Gastroesophageal sphincter (tissue), 4 donors: Measurements from ENCODE around the gene ZNF764. TPM values are rescaled to one million over a fixed set of nuclear protein-coding genes. Genes with fewer than 3 reads are reported as not detected.

Experiments used
- ATAC-seq: fragments of 150-250 bp; one replicate; pipeline ENCODE4 v1.9.1; 2016; ENCODE audit warnings: mild to moderate bottlenecking, moderate library complexity
- H3K27ac ChIP-seq, 4 donors: fragments of 200-600 bp; sonication (generic) in 3 of 4; 1 replicate in 3 of 4; 2 replicates in 1 of 4; pipeline ENCODE4 v1.5.1; 2016 to 2019
- H3K27me3 ChIP-seq: fragments of 200-600 bp; sonication (generic); one replicate; pipeline ENCODE4 v1.5.1; 2019
- H3K36me3 ChIP-seq, 2 donors: fragments of 200-600 bp; sonication (generic); one replicate each; pipeline ENCODE4 v1.5.1; 2019; ENCODE audit warnings: control low read depth in 1 of 2
- H3K4me1 ChIP-seq, 3 donors: fragments of 200-600 bp; sonication (generic); 1 replicate in 2 of 3; 2 replicates in 1 of 3; pipeline ENCODE4 v1.5.1; 2016 to 2019; ENCODE audit warnings: control low read depth in 2 of 3
- H3K4me3 ChIP-seq, 2 donors: fragments of 200-600 bp; sonication (generic); one replicate each; pipeline ENCODE4 v1.5.1; 2019; ENCODE audit warnings: mild to moderate bottlenecking in 1 of 2, moderate library complexity in 1 of 2
- H3K9me3 ChIP-seq, 3 donors: fragments of 200-600 bp; sonication (generic); one replicate each; pipeline ENCODE4 v1.5.1; 2017 to 2019; ENCODE audit warnings: control low read depth in 2 of 3
- CTCF ChIP-seq, 4 experiments: fragments of 200-600 bp in 2 of 4; fragments of 450-650 bp in 2 of 4; sonication (generic) in 1 of 4; IDR thresholded peaks; one replicate each; pipeline ENCODE4 v1.5.1; 2017 to 2019; ENCODE audit warnings: antibody characterized with exemption in 4 of 4, mild to moderate bottlenecking in 2 of 4, moderate library complexity in 2 of 4
- EP300 ChIP-seq: sonication (generic); formaldehyde crosslinking; IDR thresholded peaks from one replicate; pipeline ENCODE4 v1.6.1; 2017; ENCODE audit warnings: antibody characterized with exemption, mild to moderate bottlenecking
- POLR2A ChIP-seq, 2 donors: fragments of 450-650 bp; IDR thresholded peaks; one replicate each; pipeline ENCODE4 v1.6.1; 2017; ENCODE audit warnings: antibody characterized with exemption in 2 of 2, mild to moderate bottlenecking in 2 of 2, moderate library complexity in 1 of 2
- POLR2AphosphoS5 ChIP-seq: sonication (generic); formaldehyde crosslinking; IDR thresholded peaks from one replicate; pipeline ENCODE4 v1.6.1; 2017; ENCODE audit warnings: antibody characterized with exemption
- WGBS, 2 donors: methylation state at CpG; one replicate each; pipeline ENCODE4 v1.1.5; 2018; ENCODE audit warnings: low coverage in 1 of 2; 5-methylcytosine and 5-hydroxymethylcytosine counted together
- small RNA-seq, 4 donors: library from RNA; depleted of rRNA; stranded (forward); fragments of <200 nt; gene quantifications; one replicate each; pipeline ENCODE3, GENCODE V24; 2016
- total RNA-seq, 4 donors: library from RNA; depleted of rRNA; stranded (reverse); fragments of >200 nt; gene quantifications; one replicate each; pipeline ENCODE4 v1.1.0, GENCODE V29; 2016

Gene ZNF764
- total RNA-seq, 4 donors from 2014 or later, result 6.3 to 13.1 (median 9.3) TPM

DNA sequence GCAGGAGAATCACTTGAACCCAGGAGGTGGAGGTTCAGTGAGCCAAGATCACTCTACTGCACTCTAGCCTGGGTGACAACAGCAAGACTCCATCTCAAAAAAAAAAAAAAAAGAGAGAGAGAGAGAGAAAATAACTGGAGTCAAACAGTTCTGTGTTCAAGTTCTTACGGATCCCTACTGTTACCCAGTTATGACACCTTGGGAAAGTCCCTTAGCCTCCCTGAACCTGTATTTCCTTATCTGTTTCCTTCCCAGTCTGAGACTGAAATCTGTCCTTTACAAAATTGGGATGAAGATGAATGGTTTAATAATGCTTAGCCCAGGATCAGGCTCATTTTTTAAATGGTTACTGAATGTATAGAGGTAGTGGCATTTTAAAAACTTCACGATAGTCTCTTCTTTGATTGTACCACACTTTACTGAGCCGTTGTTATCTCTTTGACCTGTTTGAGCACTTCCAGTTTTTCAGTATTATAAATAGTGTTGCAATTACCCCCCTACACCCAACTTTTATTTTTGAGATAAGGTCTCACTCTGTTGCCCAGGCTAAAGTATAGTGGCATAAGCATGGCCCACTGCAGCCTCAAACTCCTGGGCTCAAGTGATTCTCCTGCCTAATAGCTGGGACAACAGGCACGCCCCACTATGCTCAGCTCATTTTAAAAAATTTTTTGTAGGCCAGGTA, 49.0 kb downstream of the ZNF764 start:
- WGBS, 2 donors, result 62 to 87% methylated on average over 3 to 4 of the region's 4 CpGs
- no peak overlapping the region for H3K27ac ChIP-seq

More for the DNA sequence above, 49.0 kb downstream of the ZNF764 start:
- H3K27me3 ChIP-seq, result no peaks in the 10 kb centered on the region
- TF ChIP-seq POLR2AphosphoS5 (no peak), EP300 (no peak), POLR2A (IDR thresholded peaks at IDR 0.05) (no peak), CTCF (IDR thresholded peaks at IDR 0.05) (no peak)
- ATAC-seq, result no peak
- H3K36me3 ChIP-seq, result no peaks in the 10 kb centered on the region
- H3K4me1 ChIP-seq, result no peaks in the 10 kb centered on the region
- H3K4me3 ChIP-seq, result no peak overlapping the region
- H3K9me3 ChIP-seq, result no peaks in the 10 kb centered on the region

Small RNA genes lying within 50 kb of the gene (small RNA-seq; reads per million reads assigned to genes)
- gene AC093249.4 (0 reads per million in 4 donors), gene MIR4518 (0 reads per million in 4 donors)

Other genes with a start within 250 kb of the ZNF764 start
- 10 to 100 TPM; 43.1 to 68.1 (median 54.3) TPM for gene CD2BP2, start 203.1 kb downstream of the ZNF764 start, total RNA-seq
- 10 to 100 TPM; 17.1 to 40.9 (median 20.4) TPM for gene TBC1D10B, start 187.9 kb downstream of the ZNF764 start, total RNA-seq
- not detected for gene MYL11, start 183.6 kb downstream of the ZNF764 start, total RNA-seq
- gene SEPTIN1, start 175.8 kb downstream of the ZNF764 start, total RNA-seq, result 1 to 10 TPM in 2 of 4 donors, under 1 TPM in 2; 0.59 to 2.2 (median 1.2) TPM
- gene ZNF48, start 163.0 kb downstream of the ZNF764 start, total RNA-seq, result 10 to 100 TPM in 3 of 4 donors, 1 to 10 TPM in 1; 7.9 to 17.5 (median 12.2) TPM
- 10 to 100 TPM; 17.6 to 29.3 (median 19.5) TPM for gene ZNF771, start 150.8 kb downstream of the ZNF764 start, total RNA-seq
- gene DCTPP1, start 128.3 kb downstream of the ZNF764 start, total RNA-seq, result 10 to 100 TPM; 10.9 to 17.4 (median 13.8) TPM
- 10 to 100 TPM; 21.6 to 36.1 (median 25.2) TPM for gene SEPHS2, start 112.5 kb downstream of the ZNF764 start, total RNA-seq
- gene ITGAL, start 85.6 kb downstream of the ZNF764 start, total RNA-seq, result 1 to 10 TPM in 2 of 4 donors, under 1 TPM in 2; 0.30 to 4.2 (median 0.97) TPM
- gene ZNF768, start 31.8 kb downstream of the ZNF764 start, total RNA-seq, result 10 to 100 TPM; 41.3 to 87.8 (median 50.9) TPM
- gene ZNF747, start 23.5 kb downstream of the ZNF764 start, total RNA-seq, result 10 to 100 TPM; 15.3 to 31.6 (median 19.3) TPM
- 10 to 100 TPM; 15.9 to 22.1 (median 20.8) TPM for gene ZNF688, start 13.3 kb upstream of the ZNF764 start, total RNA-seq
- gene ZNF785, start 27.3 kb upstream of the ZNF764 start, total RNA-seq, result 10 to 100 TPM in 3 of 4 donors, 1 to 10 TPM in 1; 6.9 to 17.0 (median 12.2) TPM
- gene ZNF689, start 52.0 kb upstream of the ZNF764 start, total RNA-seq, result 10 to 100 TPM in 2 of 4 donors, 1 to 10 TPM in 2; 9.7 to 13.1 (median 11.4) TPM
- gene PRR14, start 92.6 kb upstream of the ZNF764 start, total RNA-seq, result 10 to 100 TPM; 21.7 to 49.2 (median 41.8) TPM
- 10 to 100 TPM; 19.9 to 52.1 (median 32.8) TPM for gene FBRS, start 100.1 kb upstream of the ZNF764 start, total RNA-seq
- gene SRCAP, start 140.8 kb upstream of the ZNF764 start, total RNA-seq, result 10 to 100 TPM; 20.6 to 57.4 (median 36.0) TPM
- gene PHKG2, start 190.1 kb upstream of the ZNF764 start, total RNA-seq, result 10 to 100 TPM; 19.4 to 29.0 (median 23.4) TPM
- 1 to 10 TPM in 2 of 4 donors, not detected in 2; 1.3 to 1.9 TPM for gene CFAP119, start 203.7 kb upstream of the ZNF764 start, total RNA-seq
- gene RNF40, start 203.9 kb upstream of the ZNF764 start, total RNA-seq, result 100 to 1,000 TPM in 1 of 4 donors, 10 to 100 TPM in 3; 76.4 to 108 (median 80.6) TPM
- 10 to 100 TPM; 12.3 to 16.5 (median 14.5) TPM for gene ZNF629, start 228.8 kb upstream of the ZNF764 start, total RNA-seq